Sigmoid colon (tissue), 7 donors: Measurements from ENCODE around the gene UTP4. TPM values are rescaled to one million over a fixed set of nuclear protein-coding genes. Genes with fewer than 3 reads are reported as not detected.

Source experiments
- DNase-seq: peaks from one replicate; pipeline ENCODE4 v3.0.0-alpha.2; 2019
- H3K27ac ChIP-seq, 4 donors: fragments of 200-600 bp; sonication (generic); one replicate each; pipeline ENCODE4 v1.5.1; 2016 to 2019; ENCODE audit warnings: mild to moderate bottlenecking in 1 of 4
- H3K27me3 ChIP-seq, 3 donors: fragments of 200-600 bp; sonication (generic); one replicate each; pipeline ENCODE4 v1.5.1; 2019; ENCODE audit warnings: mild to moderate bottlenecking in 1 of 3
- H3K36me3 ChIP-seq, 4 donors: fragments of 200-600 bp; sonication (generic); one replicate each; pipeline ENCODE4 v1.5.1; 2016 to 2019
- H3K4me1 ChIP-seq, 4 donors: fragments of 200-600 bp; sonication (generic); one replicate each; pipeline ENCODE4 v1.5.1; 2017 to 2019
- H3K4me3 ChIP-seq, 4 donors: fragments of 200-600 bp; sonication (generic); one replicate each; pipeline ENCODE4 v1.5.1; 2017 to 2019; ENCODE audit warnings: mild to moderate bottlenecking in 2 of 4, moderate library complexity in 1 of 4
- H3K9me3 ChIP-seq, 4 donors: fragments of 200-600 bp in 3 of 4; sonication (generic) in 3 of 4; one replicate each; pipeline versions ENCODE4 v1.5.1 to v1.6.1; 2013 to 2019
- CTCF ChIP-seq, 4 experiments: fragments of 450-650 bp in 3 of 4; fragments of 200-600 bp in 1 of 4; IDR thresholded peaks; one replicate each; pipeline ENCODE4 v1.5.1; 2016 to 2019; ENCODE audit warnings: antibody characterized with exemption in 4 of 4, mild to moderate bottlenecking in 3 of 4, moderate library complexity in 2 of 4
- EP300 ChIP-seq, 4 donors: sonication (generic); formaldehyde crosslinking; IDR thresholded peaks; one replicate each; pipeline ENCODE4 v1.6.1; 2017; ENCODE audit warnings: antibody characterized with exemption in 4 of 4
- POLR2A ChIP-seq, 2 donors: fragments of 450-650 bp; IDR thresholded peaks; one replicate each; pipeline ENCODE4 v1.6.1; 2016; ENCODE audit warnings: antibody characterized with exemption in 2 of 2, mild to moderate bottlenecking in 2 of 2, moderate library complexity in 2 of 2
- POLR2AphosphoS5 ChIP-seq, 4 donors: sonication (generic); formaldehyde crosslinking; IDR thresholded peaks; one replicate each; pipeline ENCODE4 v1.6.1; 2017; ENCODE audit warnings: antibody characterized with exemption in 4 of 4
- WGBS, 2 donors: extraction: QIAGEN DNeasy Blood & Tissue Kit; methylation state at CpG; one replicate each; pipeline ENCODE4 v1.1.7; 2013; 5-methylcytosine and 5-hydroxymethylcytosine counted together
- intact Hi-C: fragments of 100-400 bp; cut with DNase I; formaldehyde crosslinking; loops from one replicate; pipeline ENCODE4 v1.15.1; 2023
- polyA plus RNA-seq, 3 donors: library from polyadenylated mRNA; stranded (reverse); fragments of 200-250 nt; gene quantifications; one replicate each; pipeline ENCODE4 v1.2.3, GENCODE V29; 2013
- total RNA-seq, 4 donors: library from RNA; depleted of rRNA; stranded (reverse); fragments of >200 nt; gene quantifications; one replicate each; pipeline ENCODE4 v1.1.0, GENCODE V29; 2016
- donor health status: healthy with polysubstance abuse.
- donor health status: Bipolar disorder and iron deficiency.
- donor health status: healthy.

Gene UTP4
- total and polyA plus RNA-seq, 7 donors: 9.5 to 37.5 (median 24.6) TPM

GRCh38 chr16:69114976-69115355, 17.5 kb upstream of the UTP4 start:
- Histone ChIP-seq H3K9me3 (no peaks in the 10 kb centered on the region), H3K4me3 (no peak overlapping the region), H3K4me1 (peaks cover 0 to 11% (median 5%) of the 10 kb centered on the region in 4 donors), H3K27me3 (no peaks in the 10 kb centered on the region), H3K27ac (no peak overlapping the region), H3K36me3 (peaks cover 5 to 68% (median 28%) of the 10 kb centered on the region in 4 donors)
- peak; percentile 32 for DNase-seq
- intact Hi-C loops: loop anchor here (10.0 kb wide), 1 partner anchor 410 kb away; no protein-coding TSS in a partner anchor
- 95 to 97% methylated on average over 6 of the region's 6 CpGs for WGBS, 2 donors
- TF ChIP-seq POLR2AphosphoS5 (IDR thresholded peaks at IDR 0.05) (no peak), EP300 (IDR thresholded peaks at IDR 0.05) (no peak), POLR2A (IDR thresholded peaks at IDR 0.05) (no peak), CTCF (IDR thresholded peaks at IDR 0.05) (no peak)

- Histone ChIP-seq H3K27ac (no peak overlapping the region), H3K9me3 (no peaks in the 10 kb centered on the region), H3K4me1 (peaks cover 0 to 11% (median 5%) of the 10 kb centered on the region in 4 donors), H3K36me3 (peaks cover 6 to 68% (median 32%) of the 10 kb centered on the region in 4 donors), H3K4me3 (no peak overlapping the region), H3K27me3 (no peaks in the 10 kb centered on the region)
- peak; percentile 14 for DNase-seq
- intact Hi-C loops: loop anchor here (10.0 kb wide), 1 partner anchor 411 kb away; no protein-coding TSS in a partner anchor
- 93 to 95% methylated on average over 5 of the region's 5 CpGs for WGBS, 2 donors
- TF ChIP-seq CTCF (IDR thresholded peaks at IDR 0.05): no peak
- TF ChIP-seq POLR2AphosphoS5 (IDR thresholded peaks at IDR 0.05): no peak
- TF ChIP-seq EP300 (IDR thresholded peaks at IDR 0.05): no peak
- TF ChIP-seq POLR2A (IDR thresholded peaks at IDR 0.05): no peak
These were observed 17.1 kb upstream of the UTP4 start for GRCh38 chr16:69115361-69115760.

- Histone ChIP-seq H3K9me3 (no peaks in the 10 kb centered on the region), H3K27ac (no peak overlapping the region), H3K36me3 (peaks cover 9 to 71% (median 37%) of the 10 kb centered on the region in 4 donors), H3K4me3 (no peak overlapping the region), H3K27me3 (no peaks in the 10 kb centered on the region), H3K4me1 (peaks cover 0 to 11% (median 5%) of the 10 kb centered on the region in 4 donors)
- TF ChIP-seq POLR2AphosphoS5 (IDR thresholded peaks at IDR 0.05) (no peak), CTCF (IDR thresholded peaks at IDR 0.05) (no peak), POLR2A (IDR thresholded peaks at IDR 0.05) (no peak), EP300 (IDR thresholded peaks at IDR 0.05) (no peak)
- 73 to 77% methylated on average over 1 of the region's 1 CpG for WGBS, 2 donors
- DNase-seq: no peak
- intact Hi-C loops: loop anchor here (10.0 kb wide), 1 partner anchor 411 kb away; no protein-coding TSS in a partner anchor
These were observed 16.6 kb upstream of the UTP4 start for GRCh38 chr16:69115837-69116236.

- Histone ChIP-seq H3K27me3 (no peaks in the 10 kb centered on the region), H3K27ac (no peak overlapping the region), H3K9me3 (no peaks in the 10 kb centered on the region), H3K36me3 (peaks cover 13 to 74% (median 39%) of the 10 kb centered on the region in 4 donors), H3K4me3 (no peak overlapping the region), H3K4me1 (peaks cover 0 to 11% (median 5%) of the 10 kb centered on the region in 4 donors)
- peak; percentile 14 for DNase-seq
- intact Hi-C loops: loop anchor here (10.0 kb wide), 1 partner anchor 412 kb away; no protein-coding TSS in a partner anchor
- no peak for TF ChIP-seq CTCF (IDR thresholded peaks at IDR 0.05)
- TF ChIP-seq POLR2AphosphoS5 (IDR thresholded peaks at IDR 0.05): no peak
- TF ChIP-seq POLR2A (IDR thresholded peaks at IDR 0.05): no peak
- TF ChIP-seq EP300 (IDR thresholded peaks at IDR 0.05): no peak
- WGBS, 2 donors: 90 to 91% methylated on average over 7 of the region's 7 CpGs
These were observed 16.1 kb upstream of the UTP4 start for GRCh38 chr16:69116256-69116875.
